Osteoblast (primary cell): ENCODE results near the gene ARHGAP21. TPM values are rescaled to one million over a fixed set of nuclear protein-coding genes. Genes with fewer than 3 reads are reported as not detected.

Experiments used
- DNase-seq: peaks from one replicate; pipeline ENCODE4 v3.0.0; 2011; ENCODE audit warnings: low spot score, mixed read lengths; ENCODE audit not compliant: insufficient read length; ENCODE audit errors: missing footprints
- H2AFZ ChIP-seq: 2 replicates; pipeline ENCODE4 v1.6.0; 2011; ENCODE audit warnings: mild to moderate bottlenecking, low read length
- H3K27ac ChIP-seq: 2 replicates; pipeline ENCODE4 v1.5.1; 2011; ENCODE audit warnings: mild to moderate bottlenecking, low read depth, low read length, moderate library complexity
- H3K27me3 ChIP-seq: 2 replicates; pipeline ENCODE4 v1.6.0; 2012; ENCODE audit warnings: mild to moderate bottlenecking, control low read depth, inconsistent platforms, low read length, moderate library complexity; ENCODE audit not compliant: insufficient read depth
- H3K36me3 ChIP-seq: 2 replicates; pipeline ENCODE4 v1.5.1; 2011; ENCODE audit warnings: mild to moderate bottlenecking, low read length, control low read depth, moderate library complexity; ENCODE audit not compliant: insufficient read depth
- H3K4me1 ChIP-seq: 2 replicates; pipeline ENCODE4 v1.5.1; 2011; ENCODE audit warnings: mild to moderate bottlenecking, low read length, control low read depth, moderate library complexity; ENCODE audit not compliant: insufficient read depth
- H3K4me2 ChIP-seq: 2 replicates; pipeline ENCODE4 v1.6.0; 2011; ENCODE audit warnings: mild to moderate bottlenecking, low read length; ENCODE audit not compliant: insufficient read depth
- H3K4me3 ChIP-seq: fragments of 200-600 bp; sonication (generic); 3 replicates; pipeline ENCODE4 v1.5.1; 2012; ENCODE audit warnings: mild to moderate bottlenecking, low read length, inconsistent platforms; ENCODE audit not compliant: insufficient read depth
- H3K79me2 ChIP-seq: 2 replicates; pipeline ENCODE4 v1.6.0; 2012; ENCODE audit warnings: mild to moderate bottlenecking, low read length, control low read depth, inconsistent platforms; ENCODE audit not compliant: insufficient read depth
- H3K9me3 ChIP-seq: 2 replicates; pipeline ENCODE4 v1.5.1; 2011; ENCODE audit warnings: low read depth, low read length, control low read depth
- H4K20me1 ChIP-seq: 2 replicates; pipeline ENCODE4 v1.6.0; 2012; ENCODE audit warnings: mild to moderate bottlenecking, low read length, control low read depth; ENCODE audit not compliant: insufficient read depth
- CTCF ChIP-seq: IDR thresholded peaks from 2 replicates; pipeline ENCODE4 v1.5.1; 2011; ENCODE audit warnings: mild to moderate bottlenecking, low read depth, low read length, moderate library complexity; ENCODE audit errors: extremely low read depth
- total RNA-seq: library from RNA; depleted of rRNA; stranded (reverse); fragments of >200 nt; gene quantifications from 2 replicates; pipeline ENCODE4 v1.2.3, GENCODE V29; 2012

Gene ARHGAP21
- total RNA-seq, 1 donor, result 140 TPM

- TF ChIP-seq CTCF, result no peak
- no peak overlapping the region for H3K4me2 ChIP-seq
- H3K4me3 ChIP-seq, result no peak overlapping the region
- H3K9me3 ChIP-seq, result no peaks in the 10 kb centered on the region
- no peaks in the 10 kb centered on the region for H3K27me3 ChIP-seq
- H2AFZ ChIP-seq, result no peak overlapping the region
- no peaks in the 10 kb centered on the region for H3K4me1 ChIP-seq
- H3K79me2 ChIP-seq, result no peaks in the 10 kb centered on the region
- H3K27ac ChIP-seq, result no peak overlapping the region
- no peaks in the 10 kb centered on the region for H3K36me3 ChIP-seq
- no peaks in the 10 kb centered on the region for H4K20me1 ChIP-seq
- no peak for DNase-seq
Observed at GRCh38 chr10:24751716-24752115, 28.0 kb upstream of the ARHGAP21 start.

GRCh38 chr10:24750695-24751094 is 27.0 kb upstream of the ARHGAP21 start:
- Histone ChIP-seq H3K4me2 (no peak overlapping the region), H3K9me3 (no peaks in the 10 kb centered on the region), H3K36me3 (no peaks in the 10 kb centered on the region), H3K4me1 (no peaks in the 10 kb centered on the region), H3K27me3 (no peaks in the 10 kb centered on the region), H3K4me3 (no peak overlapping the region), H4K20me1 (no peaks in the 10 kb centered on the region), H2AFZ (no peak overlapping the region), H3K79me2 (no peaks in the 10 kb centered on the region), H3K27ac (no peak overlapping the region)
- TF ChIP-seq CTCF, result no peak
- no peak for DNase-seq

- TF ChIP-seq CTCF, result no peak
- DNase-seq, result no peak
- H3K79me2 ChIP-seq, result no peaks in the 10 kb centered on the region
Observed at GRCh38 chr10:24748214-24748613, 24.5 kb upstream of the ARHGAP21 start.

GRCh38 chr10:24744946-24745345 is 21.3 kb upstream of the ARHGAP21 start:
- H3K4me3 ChIP-seq, result no peak overlapping the region
- no peaks in the 10 kb centered on the region for H3K79me2 ChIP-seq
- no peak overlapping the region for H2AFZ ChIP-seq
- H3K4me1 ChIP-seq, result no peaks in the 10 kb centered on the region
- no peaks in the 10 kb centered on the region for H3K27me3 ChIP-seq
- H3K4me2 ChIP-seq, result no peak overlapping the region
- TF ChIP-seq CTCF, result no peak
- no peaks in the 10 kb centered on the region for H4K20me1 ChIP-seq
- no peaks in the 10 kb centered on the region for H3K9me3 ChIP-seq
- no peak overlapping the region for H3K27ac ChIP-seq
- no peak for DNase-seq
- no peaks in the 10 kb centered on the region for H3K36me3 ChIP-seq

More at GRCh38 chr10:24748214-24748613, 24.5 kb upstream of the ARHGAP21 start:
- Histone ChIP-seq H2AFZ (no peak overlapping the region), H3K27ac (no peak overlapping the region), H3K4me3 (no peak overlapping the region), H3K4me1 (no peaks in the 10 kb centered on the region), H3K36me3 (no peaks in the 10 kb centered on the region), H3K9me3 (no peaks in the 10 kb centered on the region), H3K4me2 (no peak overlapping the region), H4K20me1 (no peaks in the 10 kb centered on the region), H3K27me3 (no peaks in the 10 kb centered on the region)
